ENCODE measurements around the gene GPATCH3. TPM values are rescaled to one million over a fixed set of nuclear protein-coding genes. Genes with fewer than 3 reads are reported as not detected.

The GPATCH3 gene
- total RNA-seq, 1 donor from 2014 or later: 20.4 TPM

DNA sequence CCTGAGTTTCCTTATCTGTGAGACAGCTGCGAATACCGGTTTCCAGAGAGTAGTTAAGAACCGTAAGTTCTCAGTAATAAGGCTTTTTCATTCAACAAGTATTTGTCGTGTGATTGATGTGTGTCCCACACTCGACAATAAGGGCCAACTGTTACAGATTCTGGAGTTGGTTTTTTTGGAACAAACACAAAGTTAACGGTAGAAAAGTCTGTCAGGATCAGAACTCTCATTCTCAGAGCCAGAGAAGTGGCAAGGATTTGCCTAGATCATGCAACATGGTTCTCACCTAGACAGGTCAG, 22.1 kb upstream of the GPATCH3 start:
- Mint-ChIP-seq H3K4me3 (ENCODE audit: unreplicated experiment) (peak overlapping the region; percentile 96), H3K27me3 (ENCODE audit: unreplicated experiment) (no peaks in the 10 kb centered on the region), H3K36me3 (ENCODE audit: unreplicated experiment) (peaks cover 13% of the 10 kb centered on the region), H3K27ac (ENCODE audit: unreplicated experiment) (peak overlapping the region; percentile 92), H3K4me1 (ENCODE audit: unreplicated experiment) (peaks cover 25% of the 10 kb centered on the region), H3K9me3 (ENCODE audit: unreplicated experiment) (no peaks in the 10 kb centered on the region)
- no peak for TF ChIP-seq CTCF (IDR thresholded peaks at IDR 0.05)
- no peak for DNase-seq (ENCODE audit: extremely low spot score, unreplicated experiment)

DNA sequence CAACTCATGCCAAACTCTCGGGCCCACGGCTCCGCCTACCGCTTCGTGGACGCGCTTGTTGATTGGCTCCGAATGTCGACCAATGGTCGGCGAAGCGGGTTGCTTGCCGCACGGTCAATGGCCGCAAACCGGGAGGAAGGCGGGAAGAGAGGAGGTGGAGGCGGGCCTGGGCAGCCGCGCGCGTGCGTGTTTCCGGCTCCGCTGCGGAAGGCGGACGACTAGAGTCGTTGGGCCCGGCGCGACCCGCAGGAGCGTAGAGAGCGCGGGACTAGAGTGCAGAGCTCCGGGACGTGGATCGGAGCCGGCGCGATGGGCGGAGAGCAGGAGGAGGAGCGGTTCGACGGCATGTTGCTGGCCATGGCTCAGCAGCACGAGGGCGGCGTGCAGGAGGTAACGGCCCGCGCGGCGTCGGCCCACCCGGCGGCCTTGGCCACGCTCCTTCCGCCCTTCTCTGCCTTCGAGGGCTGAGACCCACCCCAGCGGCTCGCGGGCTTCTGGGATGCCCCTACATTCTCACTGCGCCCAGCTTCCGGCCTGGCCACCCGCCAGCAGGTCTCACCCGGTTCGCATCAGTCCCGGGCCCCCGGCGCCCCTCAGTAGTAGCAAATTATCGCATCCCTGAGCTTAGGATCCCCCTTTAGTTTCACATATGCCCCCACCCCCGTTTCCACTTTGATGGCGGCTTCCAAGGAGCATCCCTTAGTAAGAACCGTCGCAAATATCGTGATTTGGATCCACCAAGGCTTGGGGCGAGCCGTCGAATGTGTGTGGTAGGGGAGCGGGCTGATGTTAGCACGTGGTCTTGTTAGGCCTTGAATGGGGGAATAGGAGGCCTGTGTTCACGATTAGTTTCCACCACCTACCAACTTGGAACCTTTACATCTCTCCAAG, 21.5 kb upstream of the GPATCH3 start, which contains the start of gene NUDC:
Gene NUDC (plus strand): TSS at position 204 of the 891 bp plus-strand sequence. CDS start 106 bp downstream, at position 310.
- DNase-seq (ENCODE audit: extremely low spot score, unreplicated experiment): peak; percentile 99
- peaks cover 25% of the 10 kb centered on the region for H3K4me1 Mint-ChIP-seq (ENCODE audit: unreplicated experiment)
- no peak for TF ChIP-seq CTCF (IDR thresholded peaks at IDR 0.05)
- peak within 1 kb of the TSS; percentile 92 for H3K27ac Mint-ChIP-seq (ENCODE audit: unreplicated experiment)
- no peaks in the 10 kb centered on the region for H3K9me3 Mint-ChIP-seq (ENCODE audit: unreplicated experiment)
- no peaks in the 10 kb centered on the region for H3K27me3 Mint-ChIP-seq (ENCODE audit: unreplicated experiment)
- H3K4me3 Mint-ChIP-seq (ENCODE audit: unreplicated experiment): peak within 1 kb of the TSS; percentile 96
- H3K36me3 Mint-ChIP-seq (ENCODE audit: unreplicated experiment): peaks cover 10% of the 10 kb centered on the region

DNA sequence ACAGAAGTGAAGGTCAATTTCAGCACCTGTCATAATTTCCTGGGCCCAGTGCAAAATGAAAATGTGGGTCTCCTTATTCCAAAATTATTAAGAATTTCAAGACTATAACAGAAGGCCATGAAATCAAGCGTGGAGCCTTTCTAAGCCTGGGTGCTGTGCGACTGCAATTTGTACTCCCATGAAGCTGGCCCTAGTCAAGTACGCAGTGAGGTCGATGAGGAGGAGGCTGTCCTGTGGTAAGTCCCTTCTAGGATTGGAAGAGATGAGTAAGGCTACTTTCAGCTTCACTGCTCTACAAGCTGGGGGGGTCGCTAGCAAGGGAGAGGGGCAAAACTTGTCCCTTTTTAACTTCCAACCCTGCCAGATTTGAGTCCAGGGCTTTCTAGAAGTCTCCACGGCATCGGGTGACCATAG, 20.9 kb upstream of the GPATCH3 start:
- Mint-ChIP-seq H3K4me3 (ENCODE audit: unreplicated experiment) (peak overlapping the region; percentile 96), H3K9me3 (ENCODE audit: unreplicated experiment) (no peaks in the 10 kb centered on the region), H3K36me3 (ENCODE audit: unreplicated experiment) (peaks cover 6% of the 10 kb centered on the region), H3K27me3 (ENCODE audit: unreplicated experiment) (no peaks in the 10 kb centered on the region), H3K27ac (ENCODE audit: unreplicated experiment) (peak overlapping the region; percentile 92), H3K4me1 (ENCODE audit: unreplicated experiment) (peaks cover 25% of the 10 kb centered on the region)
- no peak for DNase-seq (ENCODE audit: extremely low spot score, unreplicated experiment)
- no peak for TF ChIP-seq CTCF (IDR thresholded peaks at IDR 0.05)

GRCh38 chr1:26915204-26915842, 15.1 kb upstream of the GPATCH3 start:
- Mint-ChIP-seq H3K27me3 (ENCODE audit: unreplicated experiment) (peaks cover 3% of the 10 kb centered on the region), H3K4me3 (ENCODE audit: unreplicated experiment) (no peak overlapping the region), H3K4me1 (ENCODE audit: unreplicated experiment) (peaks cover under 1% of the 10 kb centered on the region), H3K36me3 (ENCODE audit: unreplicated experiment) (no peaks in the 10 kb centered on the region), H3K9me3 (ENCODE audit: unreplicated experiment) (no peaks in the 10 kb centered on the region), H3K27ac (ENCODE audit: unreplicated experiment) (no peak overlapping the region)
- no peak for DNase-seq (ENCODE audit: extremely low spot score, unreplicated experiment)
- TF ChIP-seq CTCF (IDR thresholded peaks at IDR 0.05): no peak

Data from osteocyte (in vitro differentiated cells).